ENCODE measurements around the gene TMSB4X.
"Not testable (repeated sequence)": the region's sequence is repeated elsewhere in the genome, so short reads cannot be mapped to it uniquely, and the experiment has no call there.

Gene TMSB4X

DNA sequence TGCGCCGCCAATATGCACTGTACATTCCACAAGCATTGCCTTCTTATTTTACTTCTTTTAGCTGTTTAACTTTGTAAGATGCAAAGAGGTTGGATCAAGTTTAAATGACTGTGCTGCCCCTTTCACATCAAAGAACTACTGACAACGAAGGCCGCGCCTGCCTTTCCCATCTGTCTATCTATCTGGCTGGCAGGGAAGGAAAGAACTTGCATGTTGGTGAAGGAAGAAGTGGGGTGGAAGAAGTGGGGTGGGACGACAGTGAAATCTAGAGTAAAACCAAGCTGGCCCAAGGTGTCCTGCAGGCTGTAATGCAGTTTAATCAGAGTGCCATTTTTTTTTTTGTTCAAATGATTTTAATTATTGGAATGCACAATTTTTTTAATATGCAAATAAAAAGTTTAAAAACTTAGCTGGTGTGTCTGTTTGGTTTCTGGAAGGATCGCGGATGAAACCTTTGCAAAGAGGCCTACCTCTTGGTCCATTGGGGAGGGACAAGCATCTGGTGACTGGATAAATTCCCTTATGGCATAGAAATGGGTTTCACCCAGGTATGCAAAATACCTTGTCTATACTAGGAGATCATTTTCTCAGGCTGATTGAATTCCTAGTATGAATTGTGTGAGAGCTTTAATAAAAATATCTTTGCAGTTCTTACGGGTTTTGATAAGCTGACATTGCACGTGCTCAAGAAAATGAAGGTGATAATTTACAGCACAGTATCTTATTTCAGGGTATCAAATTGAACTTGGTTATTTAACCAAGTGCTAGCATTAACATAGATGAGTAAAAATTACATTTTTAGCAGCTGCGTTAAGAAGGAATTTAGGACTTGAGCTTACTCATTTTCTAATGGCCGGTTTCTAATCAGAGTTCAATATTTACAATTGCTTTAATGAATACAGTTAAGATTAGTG lies 2.2 kb downstream of the TMSB4X start:
- DNase-seq, result not testable (repeated sequence)

- DNase-seq, result no peak
These were observed 2.9 kb downstream of the TMSB4X start for GRCh38 chrX:12977761-12978204.

DNA sequence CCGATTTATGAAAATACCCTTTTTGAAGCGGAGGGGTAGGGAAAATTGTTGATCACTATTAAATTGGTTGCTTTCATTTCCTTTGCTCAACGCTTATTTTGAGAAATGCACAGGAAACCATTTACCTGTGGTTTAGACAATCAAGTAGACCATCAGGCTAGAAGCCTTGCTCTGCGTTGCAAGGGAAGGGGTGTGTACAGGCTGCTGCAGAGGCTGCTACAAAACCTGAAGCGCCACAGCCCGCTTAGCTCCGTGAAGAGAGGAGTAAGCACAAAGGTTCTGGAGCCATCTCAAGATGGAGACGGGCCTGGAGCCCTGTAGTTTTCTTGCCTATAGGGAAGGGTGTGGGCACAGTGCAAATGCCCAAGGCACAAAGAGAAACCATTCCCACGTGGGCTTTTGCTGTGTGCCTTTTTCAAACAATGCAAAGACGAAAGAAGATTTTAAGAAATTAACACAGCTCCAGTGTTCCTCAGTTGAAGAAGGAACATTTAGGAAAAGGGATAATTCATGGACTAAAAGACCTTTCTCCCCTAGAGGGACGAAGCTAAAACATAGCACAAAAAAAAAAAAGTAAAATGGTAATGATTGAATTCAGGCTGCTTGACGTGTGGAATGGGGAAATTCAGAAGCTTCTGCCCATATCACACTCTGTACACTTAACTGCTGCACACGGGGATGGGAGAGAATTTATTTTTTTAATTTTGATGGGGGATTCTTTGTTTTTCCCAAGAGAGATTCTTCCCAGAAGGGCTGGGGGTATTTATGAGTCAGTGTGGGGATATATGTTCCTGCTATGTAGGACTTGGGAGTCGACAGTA lies 3.5 kb downstream of the TMSB4X start:
- no peak for DNase-seq

DNA sequence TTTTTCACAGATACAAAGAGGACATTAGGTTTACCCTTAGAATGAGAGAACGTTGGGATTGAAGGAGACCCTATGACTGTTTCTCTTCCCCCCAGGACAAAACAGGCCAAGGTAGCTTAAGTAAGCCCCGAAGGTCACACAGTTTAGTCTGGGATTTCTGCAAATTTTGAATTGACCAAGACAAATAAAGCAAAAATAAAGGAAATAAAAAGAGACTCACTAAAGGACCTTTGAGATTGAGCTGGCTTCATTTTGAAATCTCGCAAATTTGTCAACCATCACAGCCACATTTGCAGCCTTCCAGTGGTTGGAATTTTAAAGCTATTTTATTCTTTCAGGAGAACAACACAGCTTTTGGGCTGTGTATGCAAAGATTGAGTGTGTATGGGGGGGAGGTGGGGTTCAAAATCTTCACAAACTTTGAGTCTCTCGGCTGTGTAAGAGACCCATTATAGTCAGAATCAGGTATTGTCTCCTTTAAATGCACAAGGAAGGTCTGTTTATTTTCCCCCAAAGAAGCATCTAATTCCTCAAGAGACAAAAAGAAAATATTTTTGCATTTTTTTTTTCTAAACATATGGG lies 4.2 kb downstream of the TMSB4X start:
- DNase-seq, result no peak

- no peak for DNase-seq
These were observed 4.7 kb downstream of the TMSB4X start for GRCh38 chrX:12979616-12980015.

- DNase-seq, result not testable (repeated sequence)
These were observed 5.1 kb downstream of the TMSB4X start for GRCh38 chrX:12980039-12980438.

DNA sequence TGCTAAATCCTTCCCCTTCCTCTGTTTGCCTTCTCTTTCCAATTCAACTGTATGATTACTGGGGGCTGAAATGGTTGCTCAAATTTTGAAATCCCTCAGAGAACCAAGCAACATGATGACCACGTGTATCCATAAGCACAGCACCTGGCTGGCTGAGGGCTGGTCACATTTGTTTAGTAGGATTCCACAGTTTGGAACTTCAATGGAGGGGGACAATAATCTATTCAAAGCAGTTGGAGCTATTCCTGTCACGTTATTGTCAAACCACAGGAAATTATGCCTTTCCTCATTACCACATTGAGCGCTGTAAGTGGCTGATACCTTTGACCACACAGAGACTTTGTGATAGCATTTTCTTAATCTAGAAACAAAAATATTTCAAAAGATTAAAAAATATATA lies 7.0 kb downstream of the TMSB4X start:
- DNase-seq, result no peak

- DNase-seq, result no peak
These were observed 9.9 kb downstream of the TMSB4X start for GRCh38 chrX:12984603-12985319.

DNA sequence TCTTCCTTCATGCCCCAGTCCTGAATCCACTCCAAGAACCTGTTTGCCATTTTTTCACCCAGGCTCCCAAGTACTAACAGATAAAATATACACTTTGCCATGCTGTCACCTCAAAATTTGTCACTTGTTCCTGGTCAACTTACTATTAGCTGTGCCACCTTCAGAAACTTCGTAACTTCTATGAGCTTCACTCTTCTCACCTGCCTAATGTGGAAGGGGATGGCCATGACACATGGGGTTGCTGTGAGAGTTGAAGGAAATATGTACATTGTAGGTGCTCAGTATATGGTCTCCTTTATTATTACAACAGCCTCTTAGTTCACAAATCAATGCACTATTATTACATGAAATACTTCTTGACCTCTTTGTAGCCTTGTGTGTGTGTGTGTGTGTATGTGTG lies 10.4 kb downstream of the TMSB4X start:
- DNase-seq, result no peak

DNA sequence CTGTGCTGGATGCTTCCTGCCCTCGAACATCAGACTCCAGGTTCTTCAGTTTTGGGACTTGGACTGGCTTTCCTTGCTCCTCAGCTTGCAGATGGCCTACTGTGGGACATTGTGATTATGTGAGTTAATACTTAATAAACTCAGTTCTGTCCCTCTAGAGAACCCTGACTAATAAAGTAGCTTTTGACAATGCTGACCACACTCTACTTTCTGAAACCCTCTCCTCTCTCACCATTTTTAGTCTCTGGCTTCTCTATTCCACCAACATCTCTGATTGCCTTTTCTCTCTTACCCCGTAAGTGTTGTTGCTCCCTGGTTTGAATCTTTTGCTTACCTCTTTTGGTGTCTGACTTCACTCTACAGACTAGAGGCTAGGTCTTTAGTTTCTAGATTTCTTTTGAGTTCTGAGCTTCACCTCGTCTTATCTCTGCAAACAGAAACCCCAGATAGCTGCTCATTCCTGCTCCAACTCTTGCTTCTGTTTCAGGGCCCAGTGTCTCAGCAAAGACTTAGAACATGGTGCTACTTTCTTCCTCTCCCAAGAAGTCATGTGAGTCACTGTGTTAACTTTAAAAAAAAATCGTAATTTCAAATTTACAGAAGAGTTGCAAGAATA lies 11.4 kb downstream of the TMSB4X start:
- DNase-seq, result no peak

GRCh38 chrX:12986886-12987285 lies 12.0 kb downstream of the TMSB4X start:
- no peak for DNase-seq

GRCh38 chrX:12987340-12987739 lies 12.4 kb downstream of the TMSB4X start:
- no peak for DNase-seq

DNA sequence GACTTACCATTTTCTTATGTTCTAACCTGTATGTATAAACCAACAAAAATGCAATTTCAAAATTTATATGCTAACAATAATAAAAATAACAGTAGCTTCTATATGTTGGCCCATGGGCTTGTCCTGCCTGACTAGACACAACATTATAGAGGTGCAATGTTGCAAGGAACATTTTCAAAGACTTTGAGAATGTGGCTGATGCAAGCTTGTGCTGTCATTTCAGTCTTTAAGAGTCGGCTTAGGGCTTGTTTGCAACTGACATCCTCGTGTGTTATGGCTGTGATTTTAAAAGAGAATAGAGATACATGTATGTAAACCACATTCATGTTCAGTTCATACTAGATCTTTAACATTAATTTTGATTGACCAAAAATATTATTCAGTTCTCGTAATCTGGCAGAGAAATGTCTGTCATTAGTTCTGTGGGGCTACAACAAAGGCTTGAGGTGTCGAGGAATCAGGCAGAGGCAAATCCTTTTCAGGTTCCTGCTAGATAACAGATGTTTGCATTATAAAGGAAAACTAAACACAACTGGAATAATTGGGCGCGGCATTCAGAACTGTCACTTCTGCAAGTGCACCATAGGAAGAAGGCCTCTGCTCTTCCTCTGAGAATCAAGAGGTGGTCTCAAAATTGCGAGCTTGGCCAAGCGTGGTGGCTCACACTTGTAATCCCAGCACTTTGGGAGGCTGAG lies 13.1 kb downstream of the TMSB4X start:
- no peak for DNase-seq

GRCh38 chrX:12988797-12989196 lies 13.9 kb downstream of the TMSB4X start:
- DNase-seq, result no peak

DNA sequence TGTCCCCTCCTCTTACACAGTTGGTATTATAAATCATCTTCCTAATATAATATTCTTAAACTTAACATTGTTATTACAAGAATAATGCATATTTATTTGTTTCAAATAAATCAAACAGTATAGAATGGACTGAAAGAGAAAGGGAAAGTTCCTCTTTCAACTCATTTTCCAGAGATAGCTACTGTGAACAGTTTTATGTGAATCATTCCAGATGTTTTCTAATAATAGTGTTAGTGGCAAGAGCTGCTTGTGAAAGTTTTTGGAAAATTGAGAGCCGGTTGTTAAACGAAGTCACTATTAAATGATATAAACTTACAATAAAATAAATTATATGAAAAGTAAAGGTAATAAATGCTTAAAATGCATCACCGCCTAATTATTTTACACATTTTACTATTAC lies 14.6 kb downstream of the TMSB4X start:
- no peak for DNase-seq

- no peak for DNase-seq
These were observed 16.7 kb downstream of the TMSB4X start for GRCh38 chrX:12991575-12991974.

- DNase-seq, result no peak
These were observed 17.7 kb downstream of the TMSB4X start for GRCh38 chrX:12992544-12993118.

- no peak for DNase-seq
These were observed 18.9 kb downstream of the TMSB4X start for GRCh38 chrX:12993826-12994225.

DNA sequence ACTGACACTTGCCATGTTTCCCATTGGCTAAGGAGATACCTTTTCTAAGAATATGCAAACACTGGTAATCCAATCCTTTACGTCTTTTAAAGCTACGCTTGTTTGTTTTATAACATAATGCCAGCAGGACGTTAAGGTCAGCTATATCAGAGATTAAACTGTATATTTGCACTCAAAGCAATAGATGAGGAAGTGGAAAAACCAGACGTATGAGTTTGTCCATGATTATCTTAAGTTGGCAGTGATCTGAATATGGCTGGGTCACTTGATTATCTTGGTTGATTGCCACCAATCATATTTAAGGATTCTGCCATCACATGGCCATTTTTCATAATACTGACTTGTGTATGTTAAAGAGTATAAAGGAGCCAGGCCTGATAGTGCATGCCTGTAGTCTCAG lies 19.4 kb downstream of the TMSB4X start:
- no peak for DNase-seq

DNA sequence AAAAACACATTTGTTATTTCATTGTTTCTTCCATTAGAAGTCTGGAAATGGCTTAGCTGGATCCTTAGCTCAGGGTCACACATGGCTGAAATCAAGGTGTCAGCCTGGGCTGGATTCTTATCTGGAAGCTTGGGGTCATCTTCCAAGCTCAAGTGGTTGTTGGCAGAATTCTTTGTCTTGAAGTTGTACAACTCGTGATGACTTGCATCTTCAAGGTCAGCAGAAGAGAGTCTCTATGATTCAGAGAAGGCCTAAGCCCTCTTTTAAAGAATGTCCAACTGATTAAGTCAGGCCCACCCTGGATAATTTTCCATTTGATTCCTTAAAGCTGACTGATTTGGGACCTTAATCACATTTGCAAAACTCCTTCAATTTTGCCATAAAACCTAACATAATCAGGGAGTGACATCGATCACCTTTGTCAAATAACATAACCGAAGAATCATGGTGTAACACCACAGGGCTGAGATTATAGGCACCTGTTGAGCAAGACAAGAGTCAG lies 22.1 kb downstream of the TMSB4X start:
- DNase-seq, result no peak
